HG02678 (cell line): ENCODE measurements around the gene VAV2.
"Not testable (repeated sequence)": the region's sequence is repeated elsewhere in the genome, so short reads cannot be mapped to it uniquely, and the experiment has no call there.

ENCODE experiments used
- ATAC-seq: cut with Tn5 transposase; IDR thresholded peaks from one replicate; pipeline ENCODE4 v1.9.1; 2021; ENCODE audit warnings: mild to moderate bottlenecking, moderate library complexity; ENCODE audit not compliant: unreplicated experiment

VAV2 gene

GRCh38 chr9:133759946-133760345, 232.2 kb downstream of the VAV2 start:
- ATAC-seq, result no peak

GRCh38 chr9:133759146-133759900, 232.8 kb downstream of the VAV2 start:
- no peak for ATAC-seq

- no peak for ATAC-seq
Observed at GRCh38 chr9:133758228-133758627, 233.9 kb downstream of the VAV2 start.

GRCh38 chr9:133754688-133755227, 237.4 kb downstream of the VAV2 start:
- ATAC-seq, result no peak

GRCh38 chr9:133754187-133754586, 237.9 kb downstream of the VAV2 start:
- ATAC-seq, result no peak

GRCh38 chr9:133752739-133753446, 239.2 kb downstream of the VAV2 start:
- ATAC-seq, result no peak

- ATAC-seq, result no peak
Observed at GRCh38 chr9:133750982-133751649, 241.0 kb downstream of the VAV2 start.

- no peak for ATAC-seq
Observed at GRCh38 chr9:133747309-133747708, 244.8 kb downstream of the VAV2 start.

- ATAC-seq, result not testable (repeated sequence)
Observed at GRCh38 chr9:133744528-133744927, 247.6 kb downstream of the VAV2 start.

- ATAC-seq, result peak; percentile 61
Observed at GRCh38 chr9:133742849-133743444, 249.2 kb downstream of the VAV2 start.

- ATAC-seq, result no peak
Observed at GRCh38 chr9:133742251-133742650, 249.9 kb downstream of the VAV2 start.

GRCh38 chr9:133741716-133742115, 250.4 kb downstream of the VAV2 start:
- ATAC-seq, result no peak

- ATAC-seq, result no peak
Observed at GRCh38 chr9:133740911-133741310, 251.2 kb downstream of the VAV2 start.

GRCh38 chr9:133739408-133740280, 252.5 kb downstream of the VAV2 start:
- ATAC-seq, result no peak

GRCh38 chr9:133738640-133739225, 253.4 kb downstream of the VAV2 start:
- ATAC-seq, result no peak

- no peak for ATAC-seq
Observed at GRCh38 chr9:133737774-133738639, 254.1 kb downstream of the VAV2 start, which contains the start of gene SARDH. SARDH (minus strand) TSS chr9:133738352; CDS start chr9:133734173, 4,179 bp downstream.

GRCh38 chr9:133737071-133737773, 254.9 kb downstream of the VAV2 start:
- ATAC-seq, result no peak

GRCh38 chr9:133735931-133736330, 256.2 kb downstream of the VAV2 start:
- no peak for ATAC-seq
